ENCODE measurements around the gene SPIRE1.
"Not testable (repeated sequence)": the region's sequence is repeated elsewhere in the genome, so short reads cannot be mapped to it uniquely, and the experiment has no call there.

SPIRE1 gene

GRCh38 chr18:12552879-12553242 lies 105.0 kb downstream of the SPIRE1 start:
- DNase-seq (ENCODE audit: low read depth): no peak

GRCh38 chr18:12551943-12552878 lies 105.7 kb downstream of the SPIRE1 start:
- DNase-seq (ENCODE audit: low read depth): peak; percentile 26

- DNase-seq (ENCODE audit: low read depth): not testable (repeated sequence)
These were observed 106.4 kb downstream of the SPIRE1 start for GRCh38 chr18:12551466-12551865.

- no peak for DNase-seq (ENCODE audit: low read depth)
These were observed 114.2 kb downstream of the SPIRE1 start for GRCh38 chr18:12543697-12544096.

- no peak for DNase-seq (ENCODE audit: low read depth)
These were observed 117.2 kb downstream of the SPIRE1 start for GRCh38 chr18:12540751-12541150.

- not testable (repeated sequence) for DNase-seq (ENCODE audit: low read depth)
These were observed 118.7 kb downstream of the SPIRE1 start for GRCh38 chr18:12539158-12539557.

GRCh38 chr18:12534820-12535219 lies 123.1 kb downstream of the SPIRE1 start:
- no peak for DNase-seq (ENCODE audit: low read depth)

- no peak for DNase-seq (ENCODE audit: low read depth)
These were observed 125.2 kb downstream of the SPIRE1 start for GRCh38 chr18:12532661-12533060.

- DNase-seq (ENCODE audit: low read depth): no peak
These were observed 126.2 kb downstream of the SPIRE1 start for GRCh38 chr18:12531749-12532148.

- peak; percentile 46 for DNase-seq (ENCODE audit: low read depth)
These were observed 137.4 kb downstream of the SPIRE1 start for GRCh38 chr18:12520442-12520992.

- DNase-seq (ENCODE audit: low read depth): no peak
These were observed 138.9 kb downstream of the SPIRE1 start for GRCh38 chr18:12518832-12519531.

GRCh38 chr18:12518326-12518725 lies 139.6 kb downstream of the SPIRE1 start:
- no peak for DNase-seq (ENCODE audit: low read depth)

- DNase-seq (ENCODE audit: low read depth): no peak
These were observed 140.6 kb downstream of the SPIRE1 start for GRCh38 chr18:12517142-12517825.

GRCh38 chr18:12516049-12516630 lies 141.8 kb downstream of the SPIRE1 start:
- DNase-seq (ENCODE audit: low read depth): no peak

GRCh38 chr18:12515550-12515949 lies 142.4 kb downstream of the SPIRE1 start:
- DNase-seq (ENCODE audit: low read depth): no peak

- DNase-seq (ENCODE audit: low read depth): no peak
These were observed 150.9 kb downstream of the SPIRE1 start for GRCh38 chr18:12507007-12507406.

GRCh38 chr18:12500986-12501385 lies 156.9 kb downstream of the SPIRE1 start:
- DNase-seq (ENCODE audit: low read depth): no peak

- DNase-seq (ENCODE audit: low read depth): no peak
These were observed 160.1 kb downstream of the SPIRE1 start for GRCh38 chr18:12497839-12498238.

- DNase-seq (ENCODE audit: low read depth): no peak
These were observed 160.6 kb downstream of the SPIRE1 start for GRCh38 chr18:12497296-12497695.

GRCh38 chr18:12492907-12493306 lies 165.0 kb downstream of the SPIRE1 start:
- DNase-seq (ENCODE audit: low read depth): no peak

GRCh38 chr18:12491611-12492435 lies 166.1 kb downstream of the SPIRE1 start:
- DNase-seq (ENCODE audit: low read depth): no peak

All from GM04504 (cell line).